ENCODE data around the gene LMNB1.
"Not testable (repeated sequence)": the region's sequence is repeated elsewhere in the genome, so short reads cannot be mapped to it uniquely, and the experiment has no call there.

LMNB1 gene

DNA sequence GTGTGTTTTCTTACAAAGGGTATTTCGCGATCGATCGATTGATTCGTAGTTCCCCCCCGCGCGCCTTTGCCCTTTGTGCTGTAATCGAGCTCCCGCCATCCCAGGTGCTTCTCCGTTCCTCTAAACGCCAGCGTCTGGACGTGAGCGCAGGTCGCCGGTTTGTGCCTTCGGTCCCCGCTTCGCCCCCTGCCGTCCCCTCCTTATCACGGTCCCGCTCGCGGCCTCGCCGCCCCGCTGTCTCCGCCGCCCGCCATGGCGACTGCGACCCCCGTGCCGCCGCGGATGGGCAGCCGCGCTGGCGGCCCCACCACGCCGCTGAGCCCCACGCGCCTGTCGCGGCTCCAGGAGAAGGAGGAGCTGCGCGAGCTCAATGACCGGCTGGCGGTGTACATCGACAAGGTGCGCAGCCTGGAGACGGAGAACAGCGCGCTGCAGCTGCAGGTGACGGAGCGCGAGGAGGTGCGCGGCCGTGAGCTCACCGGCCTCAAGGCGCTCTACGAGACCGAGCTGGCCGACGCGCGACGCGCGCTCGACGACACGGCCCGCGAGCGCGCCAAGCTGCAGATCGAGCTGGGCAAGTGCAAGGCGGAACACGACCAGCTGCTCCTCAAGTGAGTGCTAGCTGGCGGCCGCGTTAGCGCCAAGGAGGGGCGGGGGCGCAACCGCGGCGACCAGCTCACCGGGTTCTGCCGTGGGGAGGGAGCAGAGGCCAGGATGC lies 480 bp downstream of the LMNB1 start:
- DNase-seq (ENCODE audit: low read depth): peak; percentile 22
- H3K4me3 ChIP-seq (ENCODE audit: low read depth, low read length): peak overlapping the region; percentile 90

DNA sequence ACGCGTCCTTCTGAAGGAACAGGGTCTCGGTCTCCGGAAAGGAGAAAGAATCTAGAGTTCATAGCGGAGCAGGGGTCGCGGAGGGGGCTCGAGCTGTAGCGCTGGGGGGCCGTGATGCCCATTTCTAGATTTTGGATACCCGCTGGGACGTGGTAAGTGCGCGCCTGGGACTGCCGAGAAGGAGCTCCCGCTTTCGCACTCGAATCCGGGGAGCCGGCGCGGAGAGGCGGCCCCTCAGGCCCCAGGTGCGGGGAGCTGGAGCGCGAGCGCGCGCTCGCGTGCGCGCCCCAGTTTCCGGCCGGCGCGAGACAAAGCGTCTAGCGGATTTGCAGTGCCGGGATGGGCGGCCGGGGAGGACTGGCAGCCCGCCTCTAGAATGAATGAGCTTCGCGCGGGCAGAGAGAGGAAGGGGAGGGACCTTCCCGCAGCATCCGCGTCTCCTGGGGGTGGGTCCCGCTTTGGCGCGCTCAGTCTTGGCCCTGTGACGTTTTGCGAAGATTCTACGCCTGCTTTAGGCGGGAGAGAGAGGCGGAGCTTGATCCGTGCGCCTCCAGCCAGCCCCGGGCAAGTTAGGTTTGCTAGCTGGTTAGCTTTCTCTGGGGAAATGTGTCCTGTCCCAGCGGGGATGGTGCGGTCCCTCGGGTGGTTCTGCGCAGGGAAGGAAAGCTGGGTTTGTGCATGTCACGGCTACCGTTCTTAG lies 1.2 kb downstream of the LMNB1 start:
- DNase-seq (ENCODE audit: low read depth): peak; percentile 86
- peak overlapping the region; percentile 90 for H3K4me3 ChIP-seq (ENCODE audit: low read depth, low read length)

DNA sequence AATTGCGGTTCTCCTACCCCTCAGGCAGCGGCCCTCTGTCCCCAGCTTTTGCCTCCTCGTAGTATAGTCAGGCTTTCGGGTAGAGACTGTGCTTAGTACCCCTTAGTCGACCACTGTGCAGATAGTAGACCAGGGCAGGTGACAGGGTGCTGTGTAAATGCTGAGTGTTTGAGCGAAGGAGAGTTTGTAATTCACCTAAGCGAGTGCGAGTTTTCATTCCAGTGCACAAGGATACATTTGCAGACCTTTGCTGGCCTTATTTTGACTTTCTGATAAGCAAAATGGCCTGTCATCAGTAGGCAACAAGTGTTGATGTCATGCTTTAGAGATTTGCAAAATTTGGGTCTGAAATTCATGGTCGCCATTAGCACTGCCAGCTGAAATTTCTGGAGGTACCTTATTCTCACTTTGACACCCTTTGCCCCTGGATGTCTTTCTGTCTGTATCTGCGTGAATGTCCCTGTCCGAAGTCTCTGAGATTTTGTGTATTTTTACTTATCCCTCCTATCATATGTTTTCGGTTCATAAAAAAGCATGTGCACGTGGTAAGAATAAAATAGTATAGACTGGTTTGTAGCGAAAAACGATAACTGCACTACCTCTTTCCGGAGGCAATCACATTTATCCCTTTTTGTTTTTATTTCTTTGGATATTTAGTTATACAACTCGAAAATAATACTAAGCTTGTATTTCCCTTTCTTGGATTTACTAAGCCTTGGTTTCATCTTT lies 1.9 kb downstream of the LMNB1 start:
- H3K4me3 ChIP-seq (ENCODE audit: low read depth, low read length): peak overlapping the region; percentile 90
- DNase-seq (ENCODE audit: low read depth): no peak

DNA sequence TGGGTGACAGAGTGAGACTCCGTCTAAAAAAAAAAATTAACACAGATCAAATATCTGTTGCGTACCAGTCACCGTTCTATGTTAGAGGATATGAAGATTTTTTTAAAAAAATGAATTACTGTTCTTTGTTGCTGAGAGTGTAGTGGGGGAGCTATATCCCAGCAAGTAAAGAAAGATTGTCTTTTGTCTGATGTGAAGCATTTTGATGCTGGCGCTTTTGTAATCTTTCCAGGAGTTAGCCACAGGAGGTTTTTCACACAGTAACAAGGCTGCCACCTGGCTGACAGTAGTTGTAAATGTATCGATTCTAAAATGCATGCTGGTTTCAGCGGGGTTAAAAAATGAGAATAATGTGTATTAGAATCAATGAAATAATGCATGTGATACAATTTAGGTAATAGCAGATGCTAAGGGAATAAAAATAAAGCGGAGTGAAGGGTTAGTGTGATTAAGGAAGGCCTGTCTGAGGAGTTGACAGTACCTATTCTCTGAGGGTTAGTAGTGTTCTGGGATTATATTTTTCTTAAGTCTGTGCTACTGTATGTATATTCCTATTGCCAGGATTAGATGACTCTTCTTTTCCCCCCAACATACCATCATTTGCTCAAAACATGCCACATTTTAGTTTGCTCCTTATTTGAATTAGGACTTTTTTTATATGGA lies 3.4 kb downstream of the LMNB1 start:
- H3K4me3 ChIP-seq (ENCODE audit: low read depth, low read length): no peak overlapping the region
- peak; percentile 53 for DNase-seq (ENCODE audit: low read depth)

DNA sequence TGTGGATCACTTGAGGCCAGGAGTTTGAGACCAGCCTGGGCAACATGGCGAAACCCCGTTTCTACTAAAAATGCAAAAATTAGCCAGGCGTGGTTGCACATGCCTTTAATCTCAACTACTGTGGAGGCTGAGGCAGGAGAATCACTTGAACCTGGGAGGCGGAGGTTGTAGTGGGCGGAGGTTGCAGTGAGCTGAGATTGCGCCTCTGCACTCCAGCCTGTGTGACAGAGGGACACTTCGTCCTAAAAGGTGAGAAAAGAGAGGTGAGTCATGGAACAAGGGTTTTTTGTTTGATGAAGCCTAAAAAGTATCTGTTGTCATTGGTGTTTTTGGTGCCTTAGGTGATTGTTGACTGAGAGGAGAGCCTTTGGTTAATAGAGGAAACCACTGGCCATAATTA lies 11.5 kb downstream of the LMNB1 start:
- DNase-seq (ENCODE audit: low read depth); H3K4me3 ChIP-seq (ENCODE audit: low read depth, low read length): not testable (repeated sequence)

DNA sequence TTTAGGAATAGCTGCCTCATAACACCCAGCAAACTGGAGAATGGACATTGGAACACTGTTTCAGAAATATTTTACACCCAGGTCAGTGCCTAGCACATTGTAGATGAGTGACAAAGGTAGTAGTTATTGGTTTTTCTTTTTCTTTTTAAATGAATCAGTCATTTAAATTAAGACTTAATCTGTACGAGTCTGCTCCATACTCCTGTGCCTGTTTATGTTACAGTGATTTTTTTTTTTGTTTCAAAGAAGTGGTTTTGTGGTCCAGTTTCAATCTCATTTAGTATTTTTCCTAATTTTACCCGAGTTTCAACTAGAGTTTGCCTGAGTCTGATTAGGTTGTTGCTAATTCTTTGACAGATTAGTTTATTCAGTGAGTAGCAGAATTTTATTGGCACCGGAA lies 16.2 kb downstream of the LMNB1 start:
- no peak overlapping the region for H3K4me3 ChIP-seq (ENCODE audit: low read depth, low read length)
- DNase-seq (ENCODE audit: low read depth): no peak

DNA sequence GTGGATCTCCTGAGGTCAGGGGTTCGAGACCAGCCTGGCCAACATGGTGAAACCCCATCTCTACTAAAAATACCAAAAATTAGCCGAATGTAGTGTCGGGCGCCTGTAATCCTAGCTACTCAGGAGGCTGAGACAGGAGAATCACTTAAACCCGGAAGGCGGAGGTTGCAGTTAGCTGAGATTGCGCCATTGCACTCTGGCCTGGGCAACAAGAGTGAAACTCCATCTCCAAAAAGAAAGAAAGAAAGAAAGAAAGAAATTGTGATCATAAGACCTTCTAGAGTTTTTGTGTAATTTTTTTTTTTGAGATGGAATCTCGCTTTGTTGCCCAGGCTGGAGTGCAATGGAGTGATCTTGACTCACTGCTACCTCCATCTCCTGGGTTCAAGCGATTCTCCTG lies 16.7 kb downstream of the LMNB1 start:
- H3K4me3 ChIP-seq (ENCODE audit: low read depth, low read length); DNase-seq (ENCODE audit: low read depth): not testable (repeated sequence)

DNA sequence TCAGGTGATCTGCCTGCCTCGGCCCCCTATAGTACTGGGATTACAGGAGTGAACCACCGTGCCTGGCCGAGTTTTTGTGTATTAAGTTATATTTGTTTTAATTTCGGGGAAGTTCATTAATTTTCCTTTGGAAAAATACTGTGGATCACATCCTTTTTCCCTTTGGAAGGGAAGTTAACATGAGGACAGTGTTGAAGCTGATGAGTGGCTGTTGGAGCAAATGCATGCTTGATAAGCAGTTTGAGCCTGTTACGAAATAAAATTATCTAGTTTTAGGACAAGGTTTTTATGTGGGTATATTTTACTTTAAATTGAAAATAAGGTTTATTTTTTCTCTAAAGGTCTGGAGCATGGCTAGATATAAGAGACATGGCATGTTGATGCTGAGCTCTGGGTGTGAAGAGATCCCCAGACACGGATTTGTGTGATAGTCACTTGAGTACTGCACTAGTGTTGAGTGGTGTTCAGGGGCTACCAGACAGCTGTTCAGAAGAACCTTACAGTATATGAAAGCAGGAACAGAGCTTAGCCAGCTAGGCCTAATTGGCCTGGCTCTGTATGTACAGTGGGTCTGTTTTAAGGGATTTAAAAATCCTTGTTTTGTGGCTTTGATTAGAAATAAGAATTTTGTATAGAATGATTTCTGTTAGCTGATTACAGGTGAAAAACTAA lies 17.4 kb downstream of the LMNB1 start:
- no peak overlapping the region for H3K4me3 ChIP-seq (ENCODE audit: low read depth, low read length)
- no peak for DNase-seq (ENCODE audit: low read depth)

DNA sequence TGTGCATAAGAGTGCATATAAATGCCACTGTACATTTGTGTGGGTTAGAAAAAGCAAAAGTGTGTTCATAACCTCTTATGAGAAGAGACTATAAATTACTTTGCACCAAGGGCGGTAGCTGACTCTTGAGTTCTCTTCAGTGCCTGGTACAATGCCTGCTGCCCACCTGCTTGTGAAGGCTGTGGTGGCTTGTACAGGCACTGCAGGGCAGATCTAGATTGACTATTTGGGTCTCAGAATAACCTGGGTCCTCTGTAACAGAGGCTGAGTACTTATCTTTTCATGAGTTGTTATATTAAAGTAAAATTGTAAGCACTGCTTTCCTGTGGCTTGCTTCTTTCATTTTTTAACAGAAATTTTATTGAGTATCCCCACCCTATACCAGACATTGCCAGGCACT lies 22.8 kb downstream of the LMNB1 start:
- no peak for DNase-seq (ENCODE audit: low read depth)
- no peak overlapping the region for H3K4me3 ChIP-seq (ENCODE audit: low read depth, low read length)

DNA sequence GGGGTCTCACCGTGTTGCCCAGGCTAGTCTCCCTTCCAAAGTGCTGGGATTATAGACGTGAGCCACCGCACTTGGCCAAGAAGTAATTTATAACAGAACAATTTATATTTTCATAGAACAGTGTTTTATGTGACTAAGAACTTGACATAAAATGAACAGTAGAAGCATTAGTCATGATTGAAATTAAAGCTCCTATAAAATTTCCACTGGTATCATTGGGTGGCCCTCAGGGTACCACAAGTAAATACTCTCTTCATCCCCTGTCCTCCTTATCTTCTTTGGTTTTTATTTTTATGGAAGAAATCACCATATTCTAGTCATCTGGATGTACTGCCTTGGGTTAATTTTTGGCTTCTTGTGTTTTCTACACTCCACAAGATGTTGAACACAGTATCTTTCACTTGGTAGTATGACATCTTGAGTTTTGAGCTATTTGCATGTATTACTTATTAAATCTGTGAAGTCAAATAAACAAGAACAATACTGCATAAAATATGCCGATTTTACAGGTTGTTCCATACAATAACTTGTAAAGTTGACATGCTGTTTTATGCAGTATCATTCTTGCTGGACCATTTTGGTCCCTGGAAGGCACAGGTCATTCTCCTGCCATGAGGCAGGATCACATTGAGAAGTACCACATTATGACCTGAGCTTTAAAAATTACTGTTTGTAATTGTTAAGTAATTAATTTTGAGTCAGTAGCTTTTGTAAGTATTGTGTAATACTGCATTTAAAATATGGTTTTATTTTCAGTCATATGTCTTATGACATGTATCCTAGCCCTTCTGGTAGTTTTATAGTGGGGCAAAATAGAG lies 24.4 kb downstream of the LMNB1 start:
- DNase-seq (ENCODE audit: low read depth): no peak
- no peak overlapping the region for H3K4me3 ChIP-seq (ENCODE audit: low read depth, low read length)

DNA sequence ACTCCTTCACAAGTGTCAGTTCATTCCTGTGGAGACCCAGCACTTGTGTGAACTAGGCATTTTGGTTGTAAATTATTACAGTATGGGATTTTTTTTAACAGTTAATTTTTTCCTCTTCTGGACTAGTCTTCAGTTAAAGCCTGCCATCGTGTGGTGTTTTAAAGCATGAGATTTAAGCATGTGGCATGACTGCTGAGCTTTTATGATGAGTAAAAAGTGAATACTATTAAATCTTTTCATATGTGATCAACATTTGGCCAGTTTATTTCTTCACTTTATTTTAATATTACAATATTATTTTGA lies 25.0 kb downstream of the LMNB1 start:
- no peak for DNase-seq (ENCODE audit: low read depth)
- H3K4me3 ChIP-seq (ENCODE audit: low read depth, low read length): no peak overlapping the region

DNA sequence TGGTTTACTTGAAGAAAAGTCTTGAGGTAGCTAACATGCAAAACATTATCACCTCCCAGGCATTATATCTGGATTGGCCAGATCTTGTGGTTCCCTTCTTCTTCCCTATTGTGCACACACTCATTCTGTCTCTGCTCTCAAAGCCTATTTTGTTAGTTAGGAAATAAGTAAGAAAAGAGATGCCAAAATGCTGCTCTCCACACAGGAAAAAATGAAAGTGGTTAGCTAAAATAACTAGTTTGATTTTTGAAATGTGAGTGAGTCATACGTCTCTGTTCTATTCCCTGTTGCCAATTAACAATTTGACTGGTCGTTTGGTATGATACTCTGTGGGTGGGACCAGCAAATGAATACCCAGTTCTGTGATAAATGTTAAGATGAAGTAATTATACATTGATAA lies 28.1 kb downstream of the LMNB1 start:
- peak; percentile 31 for DNase-seq (ENCODE audit: low read depth)

DNA sequence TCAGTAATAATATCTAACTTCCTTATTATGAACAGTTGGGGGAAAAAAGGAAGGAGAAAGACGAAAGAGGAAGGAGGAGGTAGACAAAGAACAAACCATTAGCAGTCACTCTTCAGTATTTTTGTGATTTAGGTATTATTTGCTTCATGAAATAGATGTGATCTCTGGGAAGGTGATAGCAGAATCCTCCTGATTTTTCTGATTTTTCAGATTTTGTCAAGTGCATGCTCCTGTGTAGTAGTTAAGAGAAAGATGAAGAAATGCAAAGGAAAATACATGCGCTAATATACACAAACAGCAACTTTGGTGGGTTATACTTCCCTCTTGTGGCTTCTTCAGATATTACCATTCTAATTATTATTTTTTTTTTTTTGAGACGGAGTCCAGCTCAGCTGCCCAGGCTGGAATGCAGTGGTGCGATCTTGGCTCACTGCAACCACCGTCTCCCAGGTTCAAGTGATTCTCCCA lies 31.6 kb downstream of the LMNB1 start:
- DNase-seq (ENCODE audit: low read depth): no peak
- no peak overlapping the region for H3K4me3 ChIP-seq (ENCODE audit: low read depth, low read length)

More for the DNA sequence above, 28.1 kb downstream of the LMNB1 start:
- no peak overlapping the region for H3K4me3 ChIP-seq (ENCODE audit: low read depth, low read length)

DNA sequence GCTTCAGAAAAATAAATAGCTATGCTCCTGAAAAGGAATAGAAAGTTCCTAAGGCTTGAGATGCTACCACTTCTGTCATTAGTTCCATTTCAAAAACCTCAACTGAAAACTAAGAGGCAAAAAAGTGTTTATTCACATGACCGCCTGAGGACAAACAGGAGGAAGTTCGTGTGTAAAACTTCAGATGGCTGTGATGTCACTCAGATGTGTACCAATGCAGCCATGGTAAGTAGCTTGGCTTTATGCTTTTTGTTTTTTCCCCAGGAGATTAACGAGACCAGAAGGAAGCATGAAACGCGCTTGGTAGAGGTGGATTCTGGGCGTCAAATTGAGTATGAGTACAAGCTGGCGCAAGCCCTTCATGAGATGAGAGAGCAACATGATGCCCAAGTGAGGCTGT lies 33.0 kb downstream of the LMNB1 start:
- no peak for DNase-seq (ENCODE audit: low read depth)
- no peak overlapping the region for H3K4me3 ChIP-seq (ENCODE audit: low read depth, low read length)

DNA sequence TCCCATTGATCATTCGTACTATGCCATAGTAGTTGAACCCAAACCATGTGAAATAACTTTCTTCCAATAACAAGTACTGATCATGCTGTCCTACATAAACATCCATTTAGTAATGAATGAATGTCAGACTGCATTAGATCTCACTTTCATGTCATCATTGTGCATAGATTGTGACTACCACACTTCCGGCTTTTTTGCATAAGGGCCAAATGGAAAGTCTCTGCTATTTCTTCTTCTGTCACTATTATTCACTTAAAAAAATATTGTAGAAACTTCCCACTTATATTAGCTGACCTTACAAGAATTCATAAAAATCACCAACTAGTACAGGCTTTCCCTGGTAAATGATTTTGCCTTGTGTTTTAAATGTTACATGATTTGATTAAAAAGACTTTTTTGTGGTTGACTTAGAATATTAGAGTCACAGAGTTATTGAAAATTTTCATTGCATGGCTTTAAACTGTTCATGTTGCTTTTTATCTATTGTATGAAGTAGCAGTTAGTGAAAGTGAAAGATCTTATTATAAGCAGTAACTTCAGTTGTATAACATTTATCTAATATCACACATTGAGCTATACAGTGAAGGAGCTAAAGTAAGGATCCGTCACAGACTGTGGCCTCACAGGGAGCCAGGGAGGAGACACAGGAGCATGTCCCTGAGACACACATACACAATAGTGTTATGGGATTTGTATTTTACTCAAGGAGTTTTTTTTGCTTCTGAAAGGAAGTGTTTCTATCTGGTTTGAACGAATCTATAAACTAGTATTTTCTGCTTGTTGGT lies 33.9 kb downstream of the LMNB1 start:
- DNase-seq (ENCODE audit: low read depth): no peak
- no peak overlapping the region for H3K4me3 ChIP-seq (ENCODE audit: low read depth, low read length)

DNA sequence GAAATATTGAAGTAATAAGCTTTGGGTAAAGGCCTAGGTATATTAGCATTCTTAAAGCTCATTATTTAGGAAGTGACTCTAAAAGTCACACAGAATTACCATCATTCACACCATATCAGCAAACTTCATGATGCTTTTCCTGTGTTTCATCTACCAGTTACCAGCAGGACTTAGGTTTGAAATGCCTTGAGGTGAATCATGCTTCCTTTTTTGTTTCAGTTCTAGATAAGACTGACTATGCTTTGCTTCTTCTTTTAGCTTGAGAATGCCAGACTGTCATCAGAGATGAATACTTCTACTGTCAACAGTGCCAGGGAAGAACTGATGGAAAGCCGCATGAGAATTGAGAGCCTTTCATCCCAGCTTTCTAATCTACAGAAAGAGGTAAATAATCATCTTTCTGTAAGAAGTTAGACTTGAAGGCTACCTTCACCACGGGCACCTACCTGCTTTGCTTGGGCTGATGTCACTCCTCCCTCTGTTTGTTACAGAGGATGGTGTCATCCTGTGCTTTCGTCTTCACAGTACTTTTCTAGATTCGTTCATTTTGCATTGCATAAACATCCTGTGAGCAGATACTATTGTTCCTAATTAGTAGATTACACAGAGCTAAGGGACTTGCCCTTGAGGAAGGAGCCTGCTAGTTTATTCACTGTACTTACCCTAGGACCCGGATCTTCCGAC lies 34.7 kb downstream of the LMNB1 start:
- H3K4me3 ChIP-seq (ENCODE audit: low read depth, low read length): no peak overlapping the region
- DNase-seq (ENCODE audit: low read depth): peak; percentile 4

DNA sequence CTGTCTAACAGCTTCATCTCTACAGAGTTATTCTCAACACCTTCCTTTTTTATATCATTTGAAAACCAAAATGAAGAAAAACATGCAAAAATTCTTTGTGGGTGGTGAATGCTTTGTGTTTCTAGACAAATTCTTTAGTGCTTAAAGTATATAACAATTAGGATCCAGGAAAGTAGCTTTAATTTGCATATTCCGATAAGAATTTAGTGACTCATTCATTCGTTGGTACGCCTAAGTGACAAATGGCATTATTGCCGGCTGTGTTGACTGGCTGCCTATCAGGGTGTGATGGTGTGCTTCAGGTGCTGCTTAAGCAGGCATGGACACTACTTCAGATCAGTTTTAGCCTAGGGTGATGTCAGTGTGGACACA lies 35.2 kb downstream of the LMNB1 start:
- H3K4me3 ChIP-seq (ENCODE audit: low read depth, low read length): no peak overlapping the region
- DNase-seq (ENCODE audit: low read depth): no peak

DNA sequence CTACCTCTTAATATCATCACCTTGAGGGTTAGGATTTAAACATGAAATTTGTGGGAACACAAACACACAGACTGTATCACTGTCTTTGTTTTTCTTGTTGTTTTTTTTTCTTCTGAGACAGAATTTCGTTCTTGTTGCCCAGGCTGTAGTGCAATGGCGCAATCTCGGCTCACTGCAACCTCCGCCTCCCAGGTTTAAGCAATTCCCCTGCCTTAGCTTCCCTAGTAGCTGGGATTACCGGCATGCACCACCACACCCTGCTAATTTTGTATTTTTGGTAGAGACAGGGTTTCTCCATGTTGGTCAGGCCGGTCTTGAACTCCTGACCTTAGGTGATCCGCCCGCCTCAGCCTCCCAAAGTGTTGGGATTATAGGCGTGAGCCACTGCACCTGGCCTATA lies 36.9 kb downstream of the LMNB1 start:
- DNase-seq (ENCODE audit: low read depth); H3K4me3 ChIP-seq (ENCODE audit: low read depth, low read length): not testable (repeated sequence)

All from skeletal muscle cell (primary cell).